ENCODE measurements around the gene CXXC5. TPM values are rescaled to one million over a fixed set of nuclear protein-coding genes. Genes with fewer than 3 reads are reported as not detected.
A peak's percentile ranks its signal among the peaks of the same experiment; 100 is the strongest.
"Not testable (repeated sequence)": the region's sequence is repeated elsewhere in the genome, so short reads cannot be mapped to it uniquely, and the experiment has no call there.

Gene CXXC5
- total RNA-seq, 1 donor, result 82.8 TPM

DNA sequence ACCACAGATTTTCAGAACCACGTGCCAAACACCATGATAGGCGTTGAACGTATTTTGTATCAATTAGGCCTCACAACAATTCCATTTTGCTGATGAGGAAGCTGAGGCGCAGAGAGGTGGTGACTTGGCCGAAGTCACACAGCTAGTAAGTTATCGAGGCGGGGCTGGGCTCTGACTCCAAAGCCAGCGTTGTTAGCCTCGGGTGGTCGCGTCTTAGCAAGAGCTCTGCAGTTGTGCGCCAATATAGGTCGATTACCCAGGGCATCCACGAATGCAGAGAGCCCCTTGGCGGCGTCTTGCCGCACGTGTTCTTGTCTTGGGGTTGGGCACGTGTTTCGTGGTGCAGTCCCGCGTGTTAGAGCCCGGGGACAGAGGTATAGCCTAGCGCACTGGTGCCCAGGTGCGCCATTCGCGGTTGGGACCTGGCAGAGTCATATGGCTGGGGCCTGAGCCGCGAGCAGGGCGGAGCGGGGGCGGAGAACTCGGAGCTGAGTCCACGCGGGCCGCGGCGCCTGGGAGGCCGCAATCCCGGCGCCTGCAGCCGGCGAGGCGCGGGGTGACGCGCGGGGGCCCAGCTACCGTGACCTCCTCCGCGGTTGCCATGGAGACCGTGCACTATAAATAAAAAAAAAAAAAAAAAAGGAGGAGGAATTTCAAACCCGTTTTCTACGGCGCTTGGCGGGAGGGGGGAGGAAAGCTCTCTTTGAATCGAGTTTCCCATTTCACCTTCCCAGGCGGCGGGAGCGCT is 62.3 kb downstream of the CXXC5 start:
- Histone ChIP-seq H3K4me3 (ENCODE audit: low read length) (peak overlapping the region; percentile 30), H3K27me3 (ENCODE audit: insufficient read depth, low read length) (peaks cover 18% of the 10 kb centered on the region)

GRCh38 chr5:139711067-139711905 is 63.1 kb downstream of the CXXC5 start:
- H3K9me3 ChIP-seq (ENCODE audit: low read depth, low read length), result no peaks in the 10 kb centered on the region
- H3K4me1 ChIP-seq (ENCODE audit: insufficient read depth, low read length), result peaks cover 30% of the 10 kb centered on the region
- H3K27me3 ChIP-seq (ENCODE audit: insufficient read depth, low read length), result peaks cover 18% of the 10 kb centered on the region
- H3K4me3 ChIP-seq (ENCODE audit: low read length), result peak overlapping the region; percentile 30

More for the DNA sequence above, 62.3 kb downstream of the CXXC5 start:
- Histone ChIP-seq H3K9me3 (ENCODE audit: low read depth, low read length) (no peaks in the 10 kb centered on the region), H3K4me1 (ENCODE audit: insufficient read depth, low read length) (peaks cover 30% of the 10 kb centered on the region)

DNA sequence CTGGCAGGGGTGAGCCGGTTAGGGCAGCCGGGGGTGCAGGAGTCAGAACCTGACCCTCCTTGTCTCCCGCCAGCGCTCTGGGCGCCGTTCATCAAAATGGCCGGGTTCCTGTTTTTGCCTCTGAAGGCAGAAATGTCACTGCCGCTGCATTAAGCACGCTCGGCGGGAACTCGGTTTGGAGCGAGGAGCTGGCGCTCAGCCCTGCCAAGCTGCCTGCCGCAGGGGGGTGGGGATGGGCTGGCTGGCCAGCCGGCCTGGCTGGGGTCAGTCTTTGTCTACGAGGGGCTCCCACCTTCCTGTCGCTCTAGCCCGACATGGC is 63.7 kb downstream of the CXXC5 start:
- H3K27me3 ChIP-seq (ENCODE audit: insufficient read depth, low read length), result peaks cover 18% of the 10 kb centered on the region
- peaks cover 30% of the 10 kb centered on the region for H3K4me1 ChIP-seq (ENCODE audit: insufficient read depth, low read length)
- H3K4me3 ChIP-seq (ENCODE audit: low read length), result peak overlapping the region; percentile 24
- H3K9me3 ChIP-seq (ENCODE audit: low read depth, low read length), result no peaks in the 10 kb centered on the region

GRCh38 chr5:139712412-139712811 is 64.3 kb downstream of the CXXC5 start:
- no peak overlapping the region for H3K4me3 ChIP-seq (ENCODE audit: low read length)
- no peaks in the 10 kb centered on the region for H3K9me3 ChIP-seq (ENCODE audit: low read depth, low read length)
- peaks cover 18% of the 10 kb centered on the region for H3K27me3 ChIP-seq (ENCODE audit: insufficient read depth, low read length)
- H3K4me1 ChIP-seq (ENCODE audit: insufficient read depth, low read length), result peaks cover 30% of the 10 kb centered on the region

DNA sequence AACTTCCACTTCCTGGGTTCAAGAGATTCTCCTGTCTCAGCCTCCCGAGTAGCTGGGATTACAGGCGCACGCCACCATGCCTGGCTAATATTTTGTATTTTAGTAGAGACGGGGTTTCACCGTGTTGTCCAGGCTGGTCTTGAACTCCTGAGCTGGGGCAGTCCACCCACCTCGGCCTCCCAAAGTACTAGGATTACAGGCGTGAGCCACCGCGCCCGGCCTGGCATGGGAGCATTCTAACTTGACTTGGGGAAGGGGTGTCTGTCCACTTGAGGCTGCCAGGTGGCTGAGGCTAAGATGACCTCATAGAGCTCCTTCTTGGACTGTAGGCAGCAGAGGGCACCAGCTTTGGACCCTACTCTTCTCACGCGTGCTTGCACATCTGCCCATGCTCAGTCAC is 65.7 kb downstream of the CXXC5 start:
- H3K27me3 ChIP-seq (ENCODE audit: insufficient read depth, low read length), result peaks cover 18% of the 10 kb centered on the region
- H3K4me3 ChIP-seq (ENCODE audit: low read length); H3K9me3 ChIP-seq (ENCODE audit: low read depth, low read length): not testable (repeated sequence)
- peaks cover 28% of the 10 kb centered on the region for H3K4me1 ChIP-seq (ENCODE audit: insufficient read depth, low read length)

DNA sequence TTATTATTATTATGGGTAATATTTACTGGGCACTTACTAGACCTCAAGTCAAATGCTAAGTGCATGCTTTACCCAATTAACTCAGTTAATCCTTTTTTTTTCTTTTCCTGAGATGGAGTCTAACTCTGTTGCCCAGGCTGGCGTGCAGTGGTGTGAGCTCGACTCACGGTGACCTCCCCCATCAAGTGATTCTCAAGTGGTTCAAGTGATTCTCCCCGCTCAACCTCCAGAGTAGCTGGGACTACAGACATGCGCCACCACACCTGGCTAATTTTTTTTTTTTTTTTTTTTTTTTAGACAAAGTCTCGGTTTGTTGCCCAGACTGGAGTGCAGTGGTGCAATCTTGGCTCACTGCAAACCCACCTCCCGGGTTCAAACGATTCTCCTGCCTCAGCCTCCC is 69.1 kb downstream of the CXXC5 start:
- Histone ChIP-seq H3K27me3 (ENCODE audit: insufficient read depth, low read length) (peaks cover 4% of the 10 kb centered on the region), H3K4me1 (ENCODE audit: insufficient read depth, low read length) (no peaks in the 10 kb centered on the region), H3K9me3 (ENCODE audit: low read depth, low read length) (no peaks in the 10 kb centered on the region), H3K4me3 (ENCODE audit: low read length) (no peak overlapping the region)

DNA sequence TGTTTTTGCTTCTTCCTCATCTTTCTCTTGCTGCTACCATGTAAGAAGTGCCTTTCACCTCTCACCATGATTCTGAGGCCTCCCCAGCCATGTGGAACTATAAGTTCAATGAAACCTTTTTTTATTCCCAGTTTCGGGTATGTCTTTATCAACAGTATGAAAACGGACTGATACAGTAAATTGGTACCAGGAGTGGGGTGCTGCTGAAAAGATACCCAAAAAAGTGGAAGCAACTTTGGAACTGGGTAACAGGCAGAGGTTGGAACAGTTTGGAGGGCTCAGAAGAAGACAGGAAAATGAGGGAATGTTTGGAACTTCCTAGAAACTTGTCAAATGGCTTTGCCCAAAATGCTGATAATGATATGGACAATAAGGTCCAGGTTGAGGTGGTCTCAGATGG is 70.3 kb downstream of the CXXC5 start:
- H3K9me3 ChIP-seq (ENCODE audit: low read depth, low read length); H3K4me3 ChIP-seq (ENCODE audit: low read length); H3K27me3 ChIP-seq (ENCODE audit: insufficient read depth, low read length); H3K4me1 ChIP-seq (ENCODE audit: insufficient read depth, low read length): not testable (repeated sequence)

- not testable (repeated sequence) for H3K4me1 ChIP-seq (ENCODE audit: insufficient read depth, low read length); H3K9me3 ChIP-seq (ENCODE audit: low read depth, low read length); H3K27me3 ChIP-seq (ENCODE audit: insufficient read depth, low read length); H3K4me3 ChIP-seq (ENCODE audit: low read length)
Measured at GRCh38 chr5:139719970-139720369, 71.8 kb downstream of the CXXC5 start.

GRCh38 chr5:139723986-139724587 is 75.9 kb downstream of the CXXC5 start:
- Histone ChIP-seq H3K9me3 (ENCODE audit: low read depth, low read length) (no peaks in the 10 kb centered on the region), H3K4me3 (ENCODE audit: low read length) (no peak overlapping the region), H3K27me3 (ENCODE audit: insufficient read depth, low read length) (no peaks in the 10 kb centered on the region), H3K4me1 (ENCODE audit: insufficient read depth, low read length) (no peaks in the 10 kb centered on the region)

- Histone ChIP-seq H3K27me3 (ENCODE audit: insufficient read depth, low read length) (no peaks in the 10 kb centered on the region), H3K4me3 (ENCODE audit: low read length) (no peak overlapping the region), H3K9me3 (ENCODE audit: low read depth, low read length) (no peaks in the 10 kb centered on the region), H3K4me1 (ENCODE audit: insufficient read depth, low read length) (no peaks in the 10 kb centered on the region)
Measured at GRCh38 chr5:139725073-139725830, 77.1 kb downstream of the CXXC5 start.

DNA sequence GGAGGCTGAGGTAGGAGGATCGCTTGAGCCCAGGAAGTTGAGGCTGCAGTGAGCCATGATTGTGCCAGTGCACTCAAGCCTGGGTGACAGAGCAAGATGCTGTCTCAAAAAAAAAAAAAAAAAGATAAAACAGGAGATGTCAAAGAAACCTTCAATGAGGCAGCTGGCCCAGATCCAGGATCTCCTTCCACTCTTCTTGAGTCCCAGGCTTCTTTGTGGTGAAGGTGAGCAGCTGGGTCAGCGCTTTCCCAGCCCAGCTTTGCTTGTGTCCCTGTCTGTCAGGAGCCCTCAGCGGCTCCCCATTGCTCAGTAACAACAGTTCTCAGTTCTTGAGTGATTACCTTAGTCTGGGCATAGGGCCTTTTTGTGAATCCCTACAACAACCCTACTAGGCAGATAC is 78.1 kb downstream of the CXXC5 start:
- Histone ChIP-seq H3K27me3 (ENCODE audit: insufficient read depth, low read length) (no peaks in the 10 kb centered on the region), H3K9me3 (ENCODE audit: low read depth, low read length) (no peaks in the 10 kb centered on the region), H3K4me3 (ENCODE audit: low read length) (no peak overlapping the region), H3K4me1 (ENCODE audit: insufficient read depth, low read length) (no peaks in the 10 kb centered on the region)

DNA sequence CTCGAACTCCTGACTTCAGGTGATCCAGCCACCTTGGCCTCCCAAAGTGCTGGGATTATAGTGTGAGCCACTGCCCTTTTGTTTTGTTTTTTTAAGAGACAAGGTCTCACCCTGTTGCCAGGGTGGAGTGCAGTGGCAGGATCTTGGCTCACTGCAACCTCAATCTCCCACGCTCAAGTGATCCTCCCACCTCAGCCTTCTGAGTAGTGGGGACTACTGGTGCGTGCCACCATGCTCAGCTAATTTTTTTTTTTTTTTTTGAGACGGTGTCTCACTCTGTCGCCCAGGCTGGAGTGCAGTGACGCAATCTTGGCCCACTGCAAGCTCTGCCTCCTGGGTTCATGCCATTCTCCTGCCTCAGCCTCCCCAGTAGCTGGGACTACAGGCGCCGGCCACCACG is 79.5 kb downstream of the CXXC5 start:
- not testable (repeated sequence) for H3K9me3 ChIP-seq (ENCODE audit: low read depth, low read length); H3K4me3 ChIP-seq (ENCODE audit: low read length); H3K4me1 ChIP-seq (ENCODE audit: insufficient read depth, low read length); H3K27me3 ChIP-seq (ENCODE audit: insufficient read depth, low read length)

DNA sequence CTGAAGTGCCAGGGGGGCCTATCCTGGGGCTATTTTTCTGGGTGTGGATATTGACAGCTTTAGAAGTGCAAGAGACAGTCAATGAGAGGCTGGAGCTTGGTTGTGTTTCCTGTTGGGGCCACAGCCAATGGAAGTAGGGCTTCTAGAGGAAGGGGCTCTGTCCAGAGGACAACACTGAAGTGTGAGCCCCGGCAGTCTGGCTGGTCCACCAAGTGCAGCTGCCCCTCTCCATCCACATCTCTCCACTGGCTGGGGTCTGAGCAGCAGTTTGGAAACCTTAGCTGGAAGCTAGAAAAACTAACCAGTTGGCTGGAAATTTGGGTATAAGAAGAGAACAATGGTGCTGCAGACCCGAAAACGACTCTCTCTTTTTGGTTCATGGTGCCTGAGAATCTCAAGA is 83.1 kb downstream of the CXXC5 start:
- no peaks in the 10 kb centered on the region for H3K4me1 ChIP-seq (ENCODE audit: insufficient read depth, low read length)
- no peak overlapping the region for H3K4me3 ChIP-seq (ENCODE audit: low read length)
- H3K27me3 ChIP-seq (ENCODE audit: insufficient read depth, low read length), result no peaks in the 10 kb centered on the region
- H3K9me3 ChIP-seq (ENCODE audit: low read depth, low read length), result no peaks in the 10 kb centered on the region

DNA sequence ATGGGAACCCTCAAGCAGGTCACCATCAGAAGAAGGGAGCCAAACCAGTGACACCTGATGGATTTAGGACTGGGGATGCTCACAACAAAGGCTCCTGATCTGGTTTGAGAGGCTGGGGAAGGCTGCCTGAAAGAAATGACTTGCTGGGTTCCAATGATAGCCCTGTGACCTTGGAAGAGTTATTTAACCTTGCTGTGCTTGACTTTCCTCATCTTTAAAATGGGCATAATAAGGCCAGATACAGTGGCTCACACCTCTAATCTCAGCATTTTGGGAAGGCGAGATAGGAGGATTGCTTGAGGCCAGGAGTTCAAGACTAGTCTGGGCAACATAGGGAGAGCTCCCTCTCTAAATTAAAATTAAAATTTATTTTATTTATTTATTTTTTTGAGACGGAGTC is 83.9 kb downstream of the CXXC5 start:
- H3K9me3 ChIP-seq (ENCODE audit: low read depth, low read length), result no peaks in the 10 kb centered on the region
- no peak overlapping the region for H3K4me3 ChIP-seq (ENCODE audit: low read length)
- H3K27me3 ChIP-seq (ENCODE audit: insufficient read depth, low read length), result no peaks in the 10 kb centered on the region
- no peaks in the 10 kb centered on the region for H3K4me1 ChIP-seq (ENCODE audit: insufficient read depth, low read length)

Data from mononuclear cell (primary cell).